A549 (cell line): ENCODE measurements around the gene DNASE1L2. TPM values are rescaled to one million over a fixed set of nuclear protein-coding genes. Genes with fewer than 3 reads are reported as not detected.

Experiments used
- ATAC-seq, 2 experiments: fragments of 200-7000 bp in 1 of 2; fragments of >200 bp in 1 of 2; cut with Nextera tagmentation in 1 of 2; cut with Tn5 transposase in 1 of 2; 3 replicates each; pipeline versions ENCODE4 v1.8.0 to v1.9.1; 2018 to 2020; ENCODE audit warnings: mild to moderate bottlenecking in 1 of 2, moderate library complexity in 1 of 2
- CTCF ChIA-PET: fragments of 300-600 bp; sonication (Branson Sonifier 250); formaldehyde crosslinking; extraction: SDS; loops from one replicate; lab custom pipeline; 2021; ENCODE audit warnings: antibody characterized with exemption, inconsistent platforms; lab: Yijun Ruan, JAX
- POLR2A ChIA-PET: fragments of 350-600 bp; formaldehyde crosslinking; extraction: SDS; loops from one replicate; lab custom pipeline; 2021; ENCODE audit warnings: antibody characterized with exemption, inconsistent platforms; lab: Yijun Ruan, JAX
- DNase-seq, 2 experiments: peaks; one replicate each; pipeline versions ENCODE4 v3.0.0 to v3.0.0-alpha.2; 2011 to 2016; ENCODE audit warnings: low read depth in 1 of 2, low spot score in 1 of 2
- FAIRE-seq: peaks from 2 replicates; lab custom pipeline; 2011; peaks lifted over from hg19 to GRCh38; lab: Jason Lieb, UNC
- H3K27ac ChIP-seq, 2 experiments: fragments of >200 bp; sonication (Bioruptor Twin); formaldehyde crosslinking; 3 replicates each; pipeline ENCODE4 v1.5.1; 2016 to 2017
- H3K4me1 ChIP-seq: fragments of >200 bp; sonication (Bioruptor Twin); formaldehyde crosslinking; 3 replicates; pipeline ENCODE4 v1.6.1; 2016
- H3K4me2 ChIP-seq: fragments of >200 bp; sonication (Bioruptor Twin); formaldehyde crosslinking; 3 replicates; pipeline ENCODE4 v1.6.1; 2016
- H3K4me3 ChIP-seq: fragments of >200 bp; sonication (Bioruptor Twin); formaldehyde crosslinking; 3 replicates; pipeline ENCODE4 v1.5.1; 2016
- H3K9me3 ChIP-seq: fragments of >200 bp; sonication (Bioruptor Twin); formaldehyde crosslinking; 3 replicates; pipeline ENCODE4 v1.6.1; 2016
- ATOH8 ChIP-seq: fragments of 250-450 bp; sonication (Bioruptor Pico); IDR thresholded peaks from 2 replicates; pipeline ENCODE4 v1.5.0; 2020; ENCODE audit warnings: low read depth, mild to moderate bottlenecking, moderate library complexity
- CBX2 ChIP-seq: fragments of 200-600 bp; sonication (generic); IDR thresholded peaks from 2 replicates; pipeline ENCODE4 v1.6.1; 2016; ENCODE audit warnings: low read depth, mild to moderate bottlenecking, borderline replicate concordance
- CHD2 ChIP-seq: fragments of 150-350 bp; IDR thresholded peaks from 2 replicates; pipeline ENCODE4 v1.6.1; 2014; ENCODE audit warnings: low read length; ENCODE audit not compliant: partially characterized antibody
- E2F6 ChIP-seq: IDR thresholded peaks from 2 replicates; pipeline ENCODE4 v1.6.1; 2012; ENCODE audit warnings: low read depth, borderline replicate concordance
- EP300 ChIP-seq, 2 experiments: fragments of >200 bp; sonication (Bioruptor Twin); formaldehyde crosslinking; IDR thresholded peaks; 2 replicates in 1 of 2; 3 replicates in 1 of 2; pipeline ENCODE4 v1.6.1; 2016 to 2017
- ESRRA ChIP-seq: fragments of 150-350 bp; IDR thresholded peaks from 2 replicates; pipeline ENCODE4 v1.6.1; 2014; ENCODE audit warnings: mild to moderate bottlenecking, low read length, borderline replicate concordance
- FOSL2 ChIP-seq, 2 experiments: fragments of 450-650 bp in 1 of 2; fragments of >200 bp in 1 of 2; sonication (Bioruptor Twin) in 1 of 2; formaldehyde crosslinking; IDR thresholded peaks; 2 replicates each; pipeline versions ENCODE4 v1.5.0 to v1.6.1; 2016 to 2020; ENCODE audit warnings: mild to moderate bottlenecking in 1 of 2, moderate library complexity in 1 of 2
- HDAC2 ChIP-seq: fragments of 200-600 bp; sonication (generic); IDR thresholded peaks from 2 replicates; pipeline ENCODE4 v1.6.1; 2016
- HOXA7 ChIP-seq: fragments of 250-450 bp; sonication (Bioruptor Pico); IDR thresholded peaks from 2 replicates; pipeline ENCODE4 v1.5.0; 2020; ENCODE audit warnings: mild to moderate bottlenecking, moderate library complexity
- HOXB5 ChIP-seq: fragments of 250-450 bp; sonication (Bioruptor Pico); IDR thresholded peaks from 2 replicates; pipeline ENCODE4 v1.5.0; 2020; ENCODE audit warnings: mild to moderate bottlenecking, moderate library complexity
- JUN ChIP-seq, 2 experiments: fragments of >200 bp; sonication (Bioruptor Twin); formaldehyde crosslinking; IDR thresholded peaks; 2 replicates in 1 of 2; 3 replicates in 1 of 2; pipeline ENCODE4 v1.6.1; 2016 to 2017
- MAFK ChIP-seq: fragments of 450-650 bp; IDR thresholded peaks from 2 replicates; pipeline ENCODE4 v1.6.1; 2014; ENCODE audit not compliant: partially characterized antibody
- MAX ChIP-seq: IDR thresholded peaks from 2 replicates; pipeline ENCODE4 v1.6.1; 2012
- MYC ChIP-seq: IDR thresholded peaks from 2 replicates; pipeline ENCODE4 v1.6.1; 2012; ENCODE audit warnings: mild to moderate bottlenecking, inconsistent platforms, low read length, improper control_type of control experiment, borderline replicate concordance
- NPAS2 ChIP-seq: fragments of 250-450 bp; sonication (Bioruptor Pico); IDR thresholded peaks from 2 replicates; pipeline ENCODE4 v1.8.0; 2022; ENCODE audit warnings: mild to moderate bottlenecking, moderate library complexity, borderline replicate concordance
- POLR2AphosphoS2 ChIP-seq: conservative IDR thresholded peaks from 2 replicates; pipeline ENCODE4 v1.6.1; 2012; ENCODE audit warnings: low read length, improper control_type of control experiment, inconsistent platforms
- RAD21 ChIP-seq, 2 experiments: fragments of >200 bp in 1 of 2; sonication (Bioruptor Twin) in 1 of 2; formaldehyde crosslinking in 1 of 2; IDR thresholded peaks in 1 of 2; conservative IDR thresholded peaks in 1 of 2; 2 replicates in 1 of 2; 3 replicates in 1 of 2; pipeline ENCODE4 v1.6.1; 2012 to 2018; ENCODE audit warnings: inconsistent platforms in 1 of 2
- RCOR1 ChIP-seq: fragments of 150-350 bp; IDR thresholded peaks from 2 replicates; pipeline ENCODE4 v1.6.1; 2014; ENCODE audit warnings: antibody characterized with exemption, low read length, low read depth
- REST ChIP-seq: fragments of 200-600 bp; sonication (generic); IDR thresholded peaks from 2 replicates; pipeline ENCODE4 v1.6.1; 2016; ENCODE audit warnings: antibody characterized with exemption, mild to moderate bottlenecking, moderate library complexity
- RFX5 ChIP-seq: fragments of 450-650 bp; IDR thresholded peaks from 2 replicates; pipeline ENCODE4 v1.7.1; 2014; ENCODE audit warnings: antibody characterized with exemption, mild to moderate bottlenecking, moderate library complexity
- SMC3 ChIP-seq: fragments of >200 bp; sonication (Bioruptor Twin); formaldehyde crosslinking; IDR thresholded peaks from 3 replicates; pipeline ENCODE4 v1.6.1; 2018; ENCODE audit warnings: inconsistent platforms
- TFCP2L1 ChIP-seq: fragments of 250-450 bp; sonication (Bioruptor Pico); IDR thresholded peaks from 2 replicates; pipeline ENCODE4 v1.5.0; 2021; ENCODE audit warnings: mild to moderate bottlenecking
- TP53 ChIP-seq: fragments of 250-450 bp; sonication (Bioruptor Pico); IDR thresholded peaks from 2 replicates; pipeline ENCODE4 v1.5.0; 2021; ENCODE audit warnings: mild to moderate bottlenecking, moderate library complexity
- ZC3H11A ChIP-seq: fragments of 450-650 bp; IDR thresholded peaks from 2 replicates; pipeline ENCODE4 v1.6.1; 2014; ENCODE audit warnings: antibody characterized with exemption, mild to moderate bottlenecking
- ZSCAN20 ChIP-seq: fragments of 250-450 bp; sonication (Bioruptor Pico); IDR thresholded peaks from 2 replicates; pipeline ENCODE4 v1.8.0; 2022; ENCODE audit warnings: mild to moderate bottlenecking, moderate library complexity
- WGBS: methylation state at CpG from one replicate; pipeline ENCODE4 v1.1.6; 2017; ENCODE audit errors: missing lambda C conversion rate; 5-methylcytosine and 5-hydroxymethylcytosine counted together
- polyA plus RNA-seq, 4 experiments: library from polyadenylated mRNA; depleted of rRNA in 3 of 4; stranded (reverse); fragments of >200 nt; fragmentation: RNase III in 1 of 4; extraction: RNeasy Plus Mini Kit Qiagen cat#74134 plus additional on column Dnase treatment in 1 of 4; gene quantifications; 2 replicates in 3 of 4; 3 replicates in 1 of 4; pipeline ENCODE4 v1.2.3, GENCODE V29; 2011 to 2017
- TF ChIP-seq, protein P1 (sequence below): IDR thresholded peaks from 2 replicates; pipeline ENCODE4 v1.6.1; 2012
- TF ChIP-seq, protein P2 (sequence below): fragments of 250-450 bp; sonication (Bioruptor Pico); IDR thresholded peaks from 2 replicates; pipeline ENCODE4 v1.5.0; 2021; ENCODE audit warnings: mild to moderate bottlenecking, moderate library complexity, borderline replicate concordance
- TF ChIP-seq, protein P3 (sequence below): fragments of 150-350 bp; IDR thresholded peaks from 2 replicates; pipeline ENCODE4 v1.6.1; 2014; ENCODE audit warnings: low read depth, mild to moderate bottlenecking, low read length

The DNASE1L2 gene
- polyA plus RNA-seq, 2 of the 4 experiments (the other 2 are of a cell fraction): 0.36 to 1.2 TPM

DNA sequence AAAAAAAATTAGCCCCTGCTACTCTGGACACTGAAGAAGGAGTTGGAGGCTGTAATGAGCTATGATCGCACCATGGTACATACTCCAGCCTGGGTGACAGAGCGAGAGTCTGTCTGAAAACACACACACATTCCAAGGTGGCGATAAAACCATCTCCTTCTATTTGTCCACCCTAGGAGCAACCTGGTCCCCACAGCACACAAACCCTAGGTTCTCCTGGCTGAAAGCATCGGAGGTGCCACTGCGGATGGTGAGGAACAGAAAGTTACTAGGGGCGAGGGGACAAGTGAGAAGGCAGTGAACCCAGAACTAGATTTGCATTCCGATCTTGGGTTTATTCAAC lies 16.5 kb downstream of the DNASE1L2 start:
- CTCF ChIA-PET: interaction anchor here (1.2 to 3.5 kb wide), 5 partner anchors 11 to 249 kb away, joined by 3 to 33 read pairs (median 8); partner anchors contain the start of gene CASKIN1
- DNase-seq (no peak), FAIRE-seq (no peak), ATAC-seq (no peak)
- Histone ChIP-seq H3K9me3 (no peaks in the 10 kb centered on the region), H3K4me3 (no peak overlapping the region), H3K4me1 (peaks cover 20% of the 10 kb centered on the region), H3K4me2 (no peak overlapping the region; the same call in 2 of the 3 replicates), H3K27ac (peak overlapping the region in 1 of 2 experiments; percentile 96; a peak in 3 of 6 replicates)
- POLR2A ChIA-PET: interaction anchor here (0.5 to 4.9 kb wide), 7 partner anchors 10 to 97 kb away, joined by 3 to 25 read pairs (median 9); partner anchors contain the start of genes PGP, RNPS1 and TRAF7
- no peak for TF ChIP-seq RCOR1
- no peak for TF ChIP-seq RFX5
- no peak for TF ChIP-seq EP300 (IDR thresholded peaks at IDR 0.05)
- no peak for TF ChIP-seq MAX
- TF ChIP-seq, protein P1, sequence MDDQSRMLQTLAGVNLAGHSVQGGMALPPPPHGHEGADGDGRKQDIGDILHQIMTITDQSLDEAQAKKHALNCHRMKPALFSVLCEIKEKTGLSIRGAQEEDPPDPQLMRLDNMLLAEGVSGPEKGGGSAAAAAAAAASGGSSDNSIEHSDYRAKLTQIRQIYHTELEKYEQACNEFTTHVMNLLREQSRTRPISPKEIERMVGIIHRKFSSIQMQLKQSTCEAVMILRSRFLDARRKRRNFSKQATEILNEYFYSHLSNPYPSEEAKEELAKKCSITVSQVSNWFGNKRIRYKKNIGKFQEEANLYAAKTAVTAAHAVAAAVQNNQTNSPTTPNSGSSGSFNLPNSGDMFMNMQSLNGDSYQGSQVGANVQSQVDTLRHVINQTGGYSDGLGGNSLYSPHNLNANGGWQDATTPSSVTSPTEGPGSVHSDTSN: no peak
- TF ChIP-seq NPAS2 (CRISPR knock-in tag): no peak
- no peak for TF ChIP-seq HOXB5 (CRISPR knock-in tag)
- TF ChIP-seq CBX2: no peak
- no peak for TF ChIP-seq HOXA7 (CRISPR knock-in tag)
- no peak for TF ChIP-seq SMC3
- TF ChIP-seq, protein P2, sequence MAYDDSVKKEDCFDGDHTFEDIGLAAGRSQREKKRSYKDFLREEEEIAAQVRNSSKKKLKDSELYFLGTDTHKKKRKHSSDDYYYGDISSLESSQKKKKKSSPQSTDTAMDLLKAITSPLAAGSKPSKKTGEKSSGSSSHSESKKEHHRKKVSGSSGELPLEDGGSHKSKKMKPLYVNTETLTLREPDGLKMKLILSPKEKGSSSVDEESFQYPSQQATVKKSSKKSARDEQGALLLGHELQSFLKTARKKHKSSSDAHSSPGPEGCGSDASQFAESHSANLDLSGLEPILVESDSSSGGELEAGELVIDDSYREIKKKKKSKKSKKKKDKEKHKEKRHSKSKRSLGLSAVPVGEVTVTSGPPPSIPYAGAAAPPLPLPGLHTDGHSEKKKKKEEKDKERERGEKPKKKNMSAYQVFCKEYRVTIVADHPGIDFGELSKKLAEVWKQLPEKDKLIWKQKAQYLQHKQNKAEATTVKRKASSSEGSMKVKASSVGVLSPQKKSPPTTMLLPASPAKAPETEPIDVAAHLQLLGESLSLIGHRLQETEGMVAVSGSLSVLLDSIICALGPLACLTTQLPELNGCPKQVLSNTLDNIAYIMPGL: no peak
- TF ChIP-seq CHD2: no peak
- no peak for TF ChIP-seq ZC3H11A
- TF ChIP-seq REST: no peak
- no peak for TF ChIP-seq ATOH8
- TF ChIP-seq MAFK: no peak
- no peak for TF ChIP-seq POLR2AphosphoS2
- TF ChIP-seq MYC: no peak
- no peak for TF ChIP-seq TP53 (CRISPR knock-in tag)
- 89% methylated on average over 7 of the region's 7 CpGs for WGBS

DNA sequence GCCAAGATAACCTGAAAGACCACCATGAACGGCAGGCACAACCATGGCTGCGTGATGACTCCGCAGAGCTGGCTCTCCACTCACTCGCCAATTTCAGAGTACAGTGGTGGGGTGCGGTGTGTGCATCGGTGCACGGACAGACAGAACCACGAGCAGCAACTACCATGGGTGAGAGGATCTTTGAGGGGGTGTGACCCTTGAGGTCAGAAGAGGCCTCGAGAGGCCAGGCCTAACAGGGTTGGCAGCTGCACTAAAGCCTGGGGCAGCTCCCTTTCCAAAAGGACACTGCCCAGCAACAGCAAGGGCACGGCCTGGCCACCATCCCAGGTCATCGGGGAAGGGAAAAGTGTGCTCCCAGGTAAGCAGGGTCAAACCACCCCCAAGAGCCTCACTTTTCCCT lies 17.0 kb downstream of the DNASE1L2 start:
- POLR2A ChIA-PET: interaction anchor here (3.9 to 4.9 kb wide), 2 partner anchors 9 to 98 kb away, joined by 15 to 25 read pairs; partner anchors contain the start of gene TRAF7
- no peak for DNase-seq
- ATAC-seq: no peak
- FAIRE-seq: no peak
- H3K9me3 ChIP-seq: no peaks in the 10 kb centered on the region
- 82% methylated on average over 10 of the region's 11 CpGs for WGBS
- TF ChIP-seq JUN (IDR thresholded peaks at IDR 0.05): no peak
- TF ChIP-seq HDAC2: no peak
- no peak for TF ChIP-seq RAD21 (conservative IDR thresholded peaks at IDR 0.05 in 1 of 2, IDR thresholded peaks at IDR 0.05 in 1 of 2)
- no peak for TF ChIP-seq TFCP2L1
- no peak for TF ChIP-seq RCOR1
- TF ChIP-seq ESRRA: no peak
- TF ChIP-seq E2F6: no peak
- TF ChIP-seq, protein P3, sequence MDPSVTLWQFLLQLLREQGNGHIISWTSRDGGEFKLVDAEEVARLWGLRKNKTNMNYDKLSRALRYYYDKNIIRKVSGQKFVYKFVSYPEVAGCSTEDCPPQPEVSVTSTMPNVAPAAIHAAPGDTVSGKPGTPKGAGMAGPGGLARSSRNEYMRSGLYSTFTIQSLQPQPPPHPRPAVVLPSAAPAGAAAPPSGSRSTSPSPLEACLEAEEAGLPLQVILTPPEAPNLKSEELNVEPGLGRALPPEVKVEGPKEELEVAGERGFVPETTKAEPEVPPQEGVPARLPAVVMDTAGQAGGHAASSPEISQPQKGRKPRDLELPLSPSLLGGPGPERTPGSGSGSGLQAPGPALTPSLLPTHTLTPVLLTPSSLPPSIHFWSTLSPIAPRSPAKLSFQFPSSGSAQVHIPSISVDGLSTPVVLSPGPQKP: no peak
- TF ChIP-seq FOSL2 (IDR thresholded peaks at IDR 0.05): no peak
- TF ChIP-seq FOSL2 (CRISPR knock-in tag; IDR thresholded peaks at IDR 0.05): no peak
- no peak for TF ChIP-seq ZSCAN20
- no peak for TF ChIP-seq SMC3
- TF ChIP-seq MAX: no peak
- TF ChIP-seq, all 56 proteins: peak for 0
- Histone ChIP-seq H3K27ac (no peak overlapping the region), H3K4me1 (peaks cover 20% of the 10 kb centered on the region), H3K4me2 (no peak overlapping the region), H3K4me3 (no peak overlapping the region)
- CTCF ChIA-PET: interaction anchor here (0.8 to 3.5 kb wide), 3 partner anchors 10 to 57 kb away, joined by 3 to 33 read pairs (median 21); partner anchors contain the start of gene CASKIN1
